GM21423 (cell line): Measurements from ENCODE around the gene SPTLC1.

ENCODE experiments used
- ATAC-seq: cut with Tn5 transposase; IDR thresholded peaks from one replicate; pipeline ENCODE4 v1.9.1; 2021; ENCODE audit warnings: mild to moderate bottlenecking, moderate library complexity; ENCODE audit not compliant: unreplicated experiment

The SPTLC1 gene

GRCh38 chr9:92098638-92099037, 16.6 kb downstream of the SPTLC1 start:
- ATAC-seq = peak; percentile 87

GRCh38 chr9:92097997-92098482, 17.2 kb downstream of the SPTLC1 start:
- ATAC-seq = no peak

GRCh38 chr9:92095236-92095635, 20.0 kb downstream of the SPTLC1 start:
- ATAC-seq = no peak

- ATAC-seq = no peak
Measured at GRCh38 chr9:92094655-92095054, 20.6 kb downstream of the SPTLC1 start.

GRCh38 chr9:92077888-92078287, 37.3 kb downstream of the SPTLC1 start:
- ATAC-seq = no peak

- ATAC-seq = no peak
Measured at GRCh38 chr9:92071634-92072033, 43.6 kb downstream of the SPTLC1 start.

- no peak for ATAC-seq
Measured at GRCh38 chr9:92066168-92066567, 49.0 kb downstream of the SPTLC1 start.

GRCh38 chr9:92064711-92065110, 50.5 kb downstream of the SPTLC1 start:
- ATAC-seq = no peak

- ATAC-seq = no peak
Measured at GRCh38 chr9:92061184-92061583, 54.0 kb downstream of the SPTLC1 start.

GRCh38 chr9:92059661-92060060, 55.6 kb downstream of the SPTLC1 start:
- ATAC-seq = no peak

- ATAC-seq = no peak
Measured at GRCh38 chr9:92058723-92059444, 56.3 kb downstream of the SPTLC1 start.

- ATAC-seq = no peak
Measured at GRCh38 chr9:92058026-92058425, 57.2 kb downstream of the SPTLC1 start.

- no peak for ATAC-seq
Measured at GRCh38 chr9:92057226-92057625, 58.0 kb downstream of the SPTLC1 start.

GRCh38 chr9:92055624-92056023, 59.6 kb downstream of the SPTLC1 start:
- no peak for ATAC-seq

- ATAC-seq = no peak
Measured at GRCh38 chr9:92048924-92049625, 66.1 kb downstream of the SPTLC1 start.

GRCh38 chr9:92047500-92047899, 67.7 kb downstream of the SPTLC1 start:
- no peak for ATAC-seq

GRCh38 chr9:92046676-92047075, 68.5 kb downstream of the SPTLC1 start:
- ATAC-seq = no peak

- ATAC-seq = no peak
Measured at GRCh38 chr9:92044936-92045335, 70.3 kb downstream of the SPTLC1 start.

GRCh38 chr9:92043002-92043401, 72.2 kb downstream of the SPTLC1 start:
- no peak for ATAC-seq

GRCh38 chr9:92042260-92042659, 73.0 kb downstream of the SPTLC1 start:
- ATAC-seq = no peak

GRCh38 chr9:92036756-92037155, 78.5 kb downstream of the SPTLC1 start:
- ATAC-seq = no peak

- ATAC-seq = no peak
Measured at GRCh38 chr9:92036411-92036746, 78.8 kb downstream of the SPTLC1 start.
